AG10803 (cell line): ENCODE results near the gene MSI2.

Source experiments
- DNase-seq: peaks from one replicate; pipeline ENCODE4 v3.0.0; 2010; ENCODE audit warnings: low read depth
- H3K4me3 ChIP-seq: 2 replicates; pipeline ENCODE4 v1.5.1; 2011; ENCODE audit warnings: mild to moderate bottlenecking, low read length, control low read depth
- CTCF ChIP-seq: conservative IDR thresholded peaks from 2 replicates; pipeline ENCODE4 v1.5.1; 2011; ENCODE audit warnings: mild to moderate bottlenecking, low read length, control low read depth, inconsistent platforms

The MSI2 gene

GRCh38 chr17:57447990-57448758 is 191.9 kb downstream of the MSI2 start:
- H3K4me3 ChIP-seq: no peak overlapping the region
- TF ChIP-seq CTCF: no peak
- no peak for DNase-seq

GRCh38 chr17:57448759-57449283 is 192.5 kb downstream of the MSI2 start:
- no peak for TF ChIP-seq CTCF
- H3K4me3 ChIP-seq: no peak overlapping the region

GRCh38 chr17:57451191-57451590 is 194.9 kb downstream of the MSI2 start:
- H3K4me3 ChIP-seq: no peak overlapping the region
- DNase-seq: no peak
- no peak for TF ChIP-seq CTCF

More at GRCh38 chr17:57448759-57449283, 192.5 kb downstream of the MSI2 start:
- DNase-seq: no peak

GRCh38 chr17:57451643-57452042 is 195.3 kb downstream of the MSI2 start:
- TF ChIP-seq CTCF: no peak
- H3K4me3 ChIP-seq: no peak overlapping the region
- DNase-seq: no peak

GRCh38 chr17:57453841-57454425 is 197.6 kb downstream of the MSI2 start:
- no peak overlapping the region for H3K4me3 ChIP-seq
- DNase-seq: no peak
- no peak for TF ChIP-seq CTCF

- no peak overlapping the region for H3K4me3 ChIP-seq
- TF ChIP-seq CTCF: no peak
- no peak for DNase-seq
Measured at GRCh38 chr17:57454729-57455062, 198.4 kb downstream of the MSI2 start.
